B cell (primary cell): ENCODE data around the gene OLAH. TPM values are rescaled to one million over a fixed set of nuclear protein-coding genes. Genes with fewer than 3 reads are reported as not detected.

ENCODE experiments used
- ATAC-seq: fragments of 200-7000 bp; cut with Tn5 transposase; one replicate; pipeline ENCODE4 v1.10.0; 2021; ENCODE audit warnings: low read depth, mild to moderate bottlenecking, moderate number of reproducible peaks, moderate library complexity
- CTCF ChIA-PET: fragments of 350-600 bp; sonication (Branson Sonifier 250); formaldehyde crosslinking; loops from one replicate; lab custom pipeline; 2021; ENCODE audit warnings: antibody characterized with exemption, inconsistent platforms; lab: Charles Lee
- POLR2A ChIA-PET: fragments of 350-600 bp; sonication (Branson Sonifier 250); formaldehyde crosslinking; loops from one replicate; lab custom pipeline; 2021; ENCODE audit warnings: antibody characterized with exemption; lab: Charles Lee
- DNase-seq: peaks from one replicate; pipeline ENCODE4 v3.0.0; 2013
- H2AFZ ChIP-seq: 2 replicates; pipeline ENCODE4 v1.6.1; 2012; ENCODE audit warnings: mild to moderate bottlenecking, low read depth, low read length; ENCODE audit not compliant: insufficient read depth, poor library complexity, severe bottlenecking
- H3K27ac ChIP-seq, 2 donors: 1 replicate in 1 of 2; 2 replicates in 1 of 2; pipeline ENCODE4 v1.5.1; 2012 to 2013; ENCODE audit warnings: low read length in 2 of 2, mild to moderate bottlenecking in 2 of 2, moderate library complexity in 1 of 2
- H3K27me3 ChIP-seq, 4 experiments: fragments of 200-600 bp in 1 of 4; sonication (generic) in 1 of 4; replicated peaks in 1 of 4; 1 replicate in 2 of 4; 2 replicates in 2 of 4; pipeline versions ENCODE4 v1.6.1 to v1.7.0; 2013 to 2016; ENCODE audit warnings: low read length in 3 of 4, mild to moderate bottlenecking in 2 of 4, mixed read lengths in 1 of 4, moderate library complexity in 1 of 4; ENCODE audit not compliant: insufficient read depth in 4 of 4, control insufficient read depth in 3 of 4; ENCODE audit errors: control extremely low read depth in 1 of 4
- H3K36me3 ChIP-seq, 2 experiments: replicated peaks in 1 of 2; 1 replicate in 1 of 2; 2 replicates in 1 of 2; pipeline versions ENCODE4 v1.6.1 to v1.7.1; 2013; ENCODE audit warnings: low read length in 1 of 2; ENCODE audit not compliant: insufficient read depth in 2 of 2, control insufficient read depth in 1 of 2; ENCODE audit errors: control extremely low read depth in 1 of 2, extremely low read depth in 1 of 2
- H3K4me1 ChIP-seq, 2 donors: fragments of 200-600 bp in 1 of 2; sonication (generic) in 1 of 2; 1 replicate in 1 of 2; 2 replicates in 1 of 2; pipeline versions ENCODE4 v1.5.1 to v1.6.1; 2013 to 2017; ENCODE audit warnings: low read length in 2 of 2; ENCODE audit not compliant: control insufficient read depth in 2 of 2, insufficient read depth in 2 of 2
- H3K4me2 ChIP-seq: replicated peaks from 2 replicates; pipeline ENCODE3; 2012; ENCODE audit warnings: mild to moderate bottlenecking, low read depth, low read length; ENCODE audit not compliant: poor library complexity, severe bottlenecking
- H3K4me3 ChIP-seq, 5 experiments: fragments of 200-600 bp in 1 of 5; sonication (generic) in 1 of 5; 1 replicate in 3 of 5; 2 replicates in 2 of 5; pipeline versions ENCODE4 v1.5.1 to v1.7.0; 2011 to 2016; ENCODE audit warnings: low read length in 4 of 5, mild to moderate bottlenecking in 4 of 5, low read depth in 2 of 5, control low read depth in 1 of 5, moderate library complexity in 1 of 5; ENCODE audit not compliant: insufficient read depth in 1 of 5; ENCODE audit errors: control extremely low read depth in 1 of 5, extremely low read depth in 1 of 5
- H3K79me2 ChIP-seq: fragments of 200-600 bp; sonication (generic); one replicate; pipeline ENCODE4 v1.6.0; 2016; ENCODE audit warnings: low read length; ENCODE audit not compliant: control insufficient read depth, insufficient read depth
- H3K9ac ChIP-seq: fragments of 200-600 bp; sonication (generic); 2 replicates; pipeline ENCODE4 v1.6.1; 2017; ENCODE audit warnings: mild to moderate bottlenecking, low read length, moderate library complexity
- H3K9me3 ChIP-seq, 3 donors: one replicate each; pipeline versions ENCODE4 v1.6.1 to v1.7.1; 2013; ENCODE audit warnings: low read length in 2 of 3; ENCODE audit not compliant: control insufficient read depth in 2 of 3, insufficient read depth in 1 of 3; ENCODE audit errors: control extremely low read depth in 1 of 3
- H4K20me1 ChIP-seq: 2 replicates; pipeline ENCODE4 v1.6.0; 2012; ENCODE audit warnings: mild to moderate bottlenecking, low read length; ENCODE audit not compliant: insufficient read depth, control insufficient read depth, poor library complexity, severe bottlenecking
- H3K27ac Mint-ChIP-seq: one replicate; pipeline ENCODE4 v1.8.0; 2021; ENCODE audit warnings: mixed read lengths
- H3K27me3 Mint-ChIP-seq: one replicate; pipeline ENCODE4 v1.8.0; 2021; ENCODE audit warnings: mixed read lengths
- H3K4me1 Mint-ChIP-seq: one replicate; pipeline ENCODE4 v1.8.0; 2021; ENCODE audit warnings: mixed read lengths
- H3K4me3 Mint-ChIP-seq: one replicate; pipeline ENCODE4 v1.8.0; 2021; ENCODE audit warnings: mixed read lengths
- H3K9me3 Mint-ChIP-seq: one replicate; pipeline ENCODE4 v1.8.0; 2022; ENCODE audit warnings: mixed read lengths; ENCODE audit not compliant: insufficient read depth
- EZH2 ChIP-seq: IDR thresholded peaks from 2 replicates; pipeline ENCODE4 v1.6.1; 2012; ENCODE audit warnings: borderline replicate concordance, low read depth, mild to moderate bottlenecking, moderate library complexity, low read length; ENCODE audit not compliant: insufficient read depth, poor library complexity, severe bottlenecking
- WGBS: methylation state at CpG from one replicate; pipeline ENCODE4 v1.1.5; 2013; ENCODE audit warnings: missing lambda C conversion rate; ENCODE audit not compliant: insufficient coverage; 5-methylcytosine and 5-hydroxymethylcytosine counted together
- intact Hi-C: fragments of 100-400 bp; cut with micrococcal nuclease; formaldehyde crosslinking; loops from one replicate; pipeline ENCODE4 v1.10.0; 2022
- polyA plus RNA-seq: library from polyadenylated mRNA; depleted of rRNA; stranded (reverse); fragments of >200 nt; gene quantifications from 2 replicates; pipeline ENCODE4 v1.2.3, GENCODE V29; 2012
- total RNA-seq, 2 donors: library from RNA; stranded (reverse); fragments of 120-200 nt in 1 of 2; gene quantifications; 1 replicate in 1 of 2; 2 replicates in 1 of 2; pipeline versions ENCODE4 v1.2.3 to v1.2.4, GENCODE V29; 2013 to 2022
- TF ChIP-seq, protein P1 (sequence below): fragments of 200-600 bp; IDR thresholded peaks from one replicate; pipeline ENCODE4 v1.8.0; 2022; ENCODE audit warnings: antibody characterized with exemption, mild to moderate bottlenecking

OLAH gene
- total and polyA plus RNA-seq, 2 donors (not counting 1 experiment from before 2014, with no cell fraction given), result not detected

DNA sequence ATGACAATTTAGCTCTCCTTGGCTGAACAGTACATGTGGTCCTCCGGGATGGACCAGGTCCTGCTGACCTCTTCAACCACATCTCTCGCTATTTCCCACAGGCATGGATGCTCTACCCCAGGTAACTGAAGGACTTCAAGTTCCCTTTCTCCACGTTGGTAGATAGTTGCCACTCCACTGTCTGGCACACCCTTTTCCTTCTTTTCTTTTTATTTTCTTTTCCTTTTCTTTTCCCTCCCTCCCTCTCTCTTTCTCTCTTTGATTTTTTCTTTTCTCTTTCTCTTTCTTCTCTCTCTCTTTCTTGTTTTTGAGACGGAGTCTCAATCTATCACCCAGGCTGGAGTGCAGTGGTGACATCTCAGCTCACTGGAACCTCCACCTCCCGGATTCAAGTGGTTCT is 47.7 kb downstream of the OLAH start:
- CTCF ChIA-PET, result no interaction called here
- Histone ChIP-seq H3K9me3 (no peaks in the 10 kb centered on the region), H2AFZ (no peak overlapping the region), H3K36me3 (no peaks in the 10 kb centered on the region), H3K9ac (no peak overlapping the region), H3K4me1 (peaks cover 1 to 11% of the 10 kb centered on the region in 2 donors), H3K27ac (no peak overlapping the region), H3K79me2 (no peaks in the 10 kb centered on the region), H3K4me2 (no peak overlapping the region), H3K4me3 (no peak overlapping the region), H4K20me1 (no peaks in the 10 kb centered on the region), H3K27me3 (no peaks in the 10 kb centered on the region)
- no peak overlapping the region for H3K27ac Mint-ChIP-seq
- TF ChIP-seq, protein P1, sequence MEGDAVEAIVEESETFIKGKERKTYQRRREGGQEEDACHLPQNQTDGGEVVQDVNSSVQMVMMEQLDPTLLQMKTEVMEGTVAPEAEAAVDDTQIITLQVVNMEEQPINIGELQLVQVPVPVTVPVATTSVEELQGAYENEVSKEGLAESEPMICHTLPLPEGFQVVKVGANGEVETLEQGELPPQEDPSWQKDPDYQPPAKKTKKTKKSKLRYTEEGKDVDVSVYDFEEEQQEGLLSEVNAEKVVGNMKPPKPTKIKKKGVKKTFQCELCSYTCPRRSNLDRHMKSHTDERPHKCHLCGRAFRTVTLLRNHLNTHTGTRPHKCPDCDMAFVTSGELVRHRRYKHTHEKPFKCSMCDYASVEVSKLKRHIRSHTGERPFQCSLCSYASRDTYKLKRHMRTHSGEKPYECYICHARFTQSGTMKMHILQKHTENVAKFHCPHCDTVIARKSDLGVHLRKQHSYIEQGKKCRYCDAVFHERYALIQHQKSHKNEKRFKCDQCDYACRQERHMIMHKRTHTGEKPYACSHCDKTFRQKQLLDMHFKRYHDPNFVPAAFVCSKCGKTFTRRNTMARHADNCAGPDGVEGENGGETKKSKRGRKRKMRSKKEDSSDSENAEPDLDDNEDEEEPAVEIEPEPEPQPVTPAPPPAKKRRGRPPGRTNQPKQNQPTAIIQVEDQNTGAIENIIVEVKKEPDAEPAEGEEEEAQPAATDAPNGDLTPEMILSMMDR, result no peak
- TF ChIP-seq EZH2, result no peak
- no peaks in the 10 kb centered on the region for H3K27me3 Mint-ChIP-seq
- POLR2A ChIA-PET, result no interaction called here
- H3K9me3 Mint-ChIP-seq, result no peaks in the 10 kb centered on the region
- WGBS, result 90% methylated on average over 4 of the region's 5 CpGs
- H3K4me1 Mint-ChIP-seq, result peaks cover 4% of the 10 kb centered on the region
- intact Hi-C loops, result no loop called here
- DNase-seq, result no peak
- no peak overlapping the region for H3K4me3 Mint-ChIP-seq
- no peak for ATAC-seq

DNA sequence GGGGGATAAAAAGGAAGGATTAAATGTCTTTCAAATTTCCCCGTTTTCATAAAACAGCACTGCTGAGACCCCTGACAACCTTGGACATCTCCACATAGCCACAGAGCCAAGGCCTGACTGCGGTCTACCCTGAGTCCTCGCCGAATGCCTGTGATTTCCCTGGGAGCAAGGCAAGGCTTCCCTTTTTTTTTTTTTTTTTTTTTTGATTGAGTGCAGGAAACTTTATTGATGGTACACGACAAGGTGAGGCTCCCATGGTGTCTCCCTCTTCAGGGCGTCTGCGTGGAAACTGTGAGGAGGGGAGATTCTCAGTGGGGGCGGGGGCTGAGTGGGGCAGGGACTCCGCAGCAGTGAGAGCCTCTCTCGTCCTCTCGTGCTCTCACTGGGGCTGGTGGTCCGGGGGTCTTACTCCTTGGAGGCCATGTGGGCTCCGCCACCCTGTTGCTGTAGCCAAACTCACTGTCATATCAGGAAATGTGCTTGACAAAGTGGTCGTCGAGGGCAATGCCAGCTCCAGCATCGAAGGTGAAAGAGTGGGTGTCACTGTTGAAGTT is 49.2 kb downstream of the OLAH start:
- ChIA-PET POLR2A (no interaction called here), CTCF (no interaction called here)
- Histone ChIP-seq H3K79me2 (peaks cover under 1% of the 10 kb centered on the region), H3K4me2 (no peak overlapping the region), H3K27me3 (no peaks in the 10 kb centered on the region), H3K9me3 (no peaks in the 10 kb centered on the region), H3K27ac (no peak overlapping the region), H3K36me3 (no peaks in the 10 kb centered on the region), H2AFZ (no peak overlapping the region), H3K4me1 (peaks cover 6 to 18% of the 10 kb centered on the region in 2 donors), H3K4me3 (no peak overlapping the region), H3K9ac (no peak overlapping the region), H4K20me1 (no peaks in the 10 kb centered on the region)
- H3K4me3 Mint-ChIP-seq, result no peak overlapping the region
- no peaks in the 10 kb centered on the region for H3K9me3 Mint-ChIP-seq
- 91% methylated on average over 11 of the region's 16 CpGs for WGBS
- no peaks in the 10 kb centered on the region for H3K27me3 Mint-ChIP-seq
- no peak for ATAC-seq
- no peak overlapping the region for H3K27ac Mint-ChIP-seq
- intact Hi-C loops, result no loop called here
- TF ChIP-seq, protein P1, result no peak
- TF ChIP-seq EZH2, result no peak
- peaks cover 13% of the 10 kb centered on the region for H3K4me1 Mint-ChIP-seq
- DNase-seq, result no peak
